Activated T-helper 1 cell treated with anti-CD3 and anti-CD28 coated beads, Interleukin-12 subunit alpha, Interleukin-12 subunit beta, Interleukin-2, Interleukin-4 antibody, amounts not matched to agents 30 ng/mL and 10 ng/mL and 1 ng/mL, durations not matched to agents 14 hours and 24 hours and 36 hours (primary cell): ENCODE data around the gene PRDM16. TPM values are rescaled to one million over a fixed set of nuclear protein-coding genes. Genes with fewer than 3 reads are reported as not detected.

Source experiments
- DNase-seq: peaks from one replicate; pipeline ENCODE4 v3.0.0; 2021; ENCODE audit warnings: low spot score
- H3K27ac Mint-ChIP-seq: one replicate; pipeline ENCODE4 v1.8.0; 2021; ENCODE audit warnings: mild to moderate bottlenecking, mixed read lengths
- H3K27me3 Mint-ChIP-seq: one replicate; pipeline ENCODE4 v1.8.0; 2022; ENCODE audit warnings: mild to moderate bottlenecking, moderate library complexity, mixed read lengths; ENCODE audit not compliant: insufficient read depth
- H3K36me3 Mint-ChIP-seq: one replicate; pipeline ENCODE4 v1.8.0; 2021; ENCODE audit warnings: low read depth, mixed read lengths
- H3K4me1 Mint-ChIP-seq: one replicate; pipeline ENCODE4 v1.8.0; 2021; ENCODE audit warnings: low read depth, mixed read lengths
- H3K4me3 Mint-ChIP-seq: one replicate; pipeline ENCODE4 v1.8.0; 2021; ENCODE audit warnings: mild to moderate bottlenecking, moderate library complexity, mixed read lengths
- H3K9me3 Mint-ChIP-seq: one replicate; pipeline ENCODE4 v1.8.0; 2021; ENCODE audit warnings: mixed read lengths
- intact Hi-C: fragments of 100-400 bp; cut with micrococcal nuclease; formaldehyde crosslinking; loops from one replicate; pipeline ENCODE4 v1.15.1; 2024
- total RNA-seq: library from RNA; stranded (reverse); gene quantifications from 2 replicates; pipeline ENCODE4 v1.2.3, GENCODE V29; 2022

PRDM16 gene
- total RNA-seq, 1 donor from 2014 or later, result not detected

DNA sequence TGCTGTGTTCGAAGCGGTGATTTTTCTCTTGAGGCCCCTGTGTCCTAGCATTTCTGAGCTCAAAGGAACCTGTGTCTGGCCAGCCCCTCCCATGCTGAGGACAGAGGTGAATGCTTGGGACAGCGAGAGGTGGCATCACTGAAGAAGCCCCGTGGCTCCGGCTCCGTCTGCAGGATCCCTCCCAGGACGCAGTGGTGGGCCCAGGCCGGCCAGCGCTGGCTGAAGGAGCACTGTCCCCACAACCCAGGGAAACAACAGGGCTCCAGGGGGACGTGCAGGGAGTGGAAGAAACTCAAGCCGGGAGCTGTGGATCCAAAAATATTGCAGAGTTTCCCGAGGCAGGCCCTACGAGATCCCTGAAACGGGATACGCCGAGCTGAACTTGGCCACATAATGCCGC, 221.4 kb downstream of the PRDM16 start:
- intact Hi-C loops, result no loop called here
- Mint-ChIP-seq H3K4me3 (no peak overlapping the region), H3K27me3 (no peaks in the 10 kb centered on the region), H3K9me3 (no peaks in the 10 kb centered on the region), H3K27ac (no peak overlapping the region), H3K4me1 (no peaks in the 10 kb centered on the region), H3K36me3 (no peaks in the 10 kb centered on the region)
- no peak for DNase-seq

DNA sequence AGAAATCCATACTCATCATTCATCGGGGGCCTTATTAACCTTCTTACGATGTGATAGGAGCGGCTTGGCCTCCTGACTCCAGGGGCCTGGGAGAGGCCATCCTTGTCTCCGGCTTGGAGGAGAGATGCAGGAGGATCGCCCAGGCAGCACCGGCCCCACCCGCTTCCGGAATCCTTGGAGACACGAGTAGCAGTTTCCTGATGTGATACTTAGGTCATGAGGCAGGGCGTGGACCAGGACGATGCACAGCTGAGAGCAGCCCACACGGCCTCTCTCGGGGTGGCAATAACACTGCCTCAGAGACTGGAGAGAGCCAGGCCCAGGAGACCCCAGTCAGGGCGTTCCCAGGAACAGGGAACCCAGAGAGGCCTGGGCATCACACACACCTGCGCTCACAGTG, 221.9 kb downstream of the PRDM16 start:
- Mint-ChIP-seq H3K36me3 (no peaks in the 10 kb centered on the region), H3K9me3 (no peaks in the 10 kb centered on the region), H3K27me3 (no peaks in the 10 kb centered on the region), H3K4me1 (no peaks in the 10 kb centered on the region), H3K4me3 (no peak overlapping the region), H3K27ac (no peak overlapping the region)
- intact Hi-C loops, result no loop called here
- no peak for DNase-seq

- no peak for DNase-seq
- Mint-ChIP-seq H3K27ac (no peak overlapping the region), H3K36me3 (no peaks in the 10 kb centered on the region), H3K4me1 (no peaks in the 10 kb centered on the region), H3K9me3 (no peaks in the 10 kb centered on the region), H3K27me3 (no peaks in the 10 kb centered on the region), H3K4me3 (no peak overlapping the region)
- intact Hi-C loops, result no loop called here
Observed at GRCh38 chr1:3292051-3292722, 223.2 kb downstream of the PRDM16 start.

DNA sequence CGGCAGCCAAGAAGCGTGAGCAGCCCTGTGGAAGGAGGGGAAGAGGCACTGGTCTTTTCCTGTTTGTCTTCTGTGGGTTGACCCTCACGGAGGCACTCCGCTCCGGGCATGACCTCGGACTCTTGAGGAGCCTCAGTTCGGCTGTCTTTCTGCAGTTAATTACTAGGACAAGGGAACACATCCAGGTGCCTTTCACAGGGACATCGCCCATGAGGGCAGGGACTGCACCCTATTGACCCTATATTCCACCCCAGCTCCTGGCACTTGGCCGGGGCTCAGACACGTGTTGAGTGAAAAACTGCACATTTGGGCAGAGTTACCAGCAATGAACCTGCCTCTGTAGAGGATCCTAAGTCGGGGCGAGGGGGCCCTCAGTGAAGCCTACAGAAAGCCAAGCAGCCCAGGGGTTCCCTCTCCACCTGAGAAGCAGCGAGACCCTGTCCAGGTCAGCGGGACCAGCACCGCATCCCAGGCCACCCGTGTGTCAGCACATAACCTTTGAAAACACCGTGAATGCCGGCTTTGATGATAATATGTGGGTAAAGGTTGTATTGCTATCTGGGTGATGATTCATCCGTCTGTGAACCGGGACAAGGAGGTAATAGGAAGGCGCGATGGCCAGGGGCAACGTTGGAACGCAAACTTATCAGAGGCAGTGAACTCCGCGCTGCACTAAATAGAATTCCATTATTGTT, 224.0 kb downstream of the PRDM16 start:
- Mint-ChIP-seq H3K36me3 (no peaks in the 10 kb centered on the region), H3K4me1 (no peaks in the 10 kb centered on the region), H3K27me3 (no peaks in the 10 kb centered on the region), H3K27ac (no peak overlapping the region), H3K9me3 (no peaks in the 10 kb centered on the region), H3K4me3 (no peak overlapping the region)
- no peak for DNase-seq
- intact Hi-C loops, result no loop called here

DNA sequence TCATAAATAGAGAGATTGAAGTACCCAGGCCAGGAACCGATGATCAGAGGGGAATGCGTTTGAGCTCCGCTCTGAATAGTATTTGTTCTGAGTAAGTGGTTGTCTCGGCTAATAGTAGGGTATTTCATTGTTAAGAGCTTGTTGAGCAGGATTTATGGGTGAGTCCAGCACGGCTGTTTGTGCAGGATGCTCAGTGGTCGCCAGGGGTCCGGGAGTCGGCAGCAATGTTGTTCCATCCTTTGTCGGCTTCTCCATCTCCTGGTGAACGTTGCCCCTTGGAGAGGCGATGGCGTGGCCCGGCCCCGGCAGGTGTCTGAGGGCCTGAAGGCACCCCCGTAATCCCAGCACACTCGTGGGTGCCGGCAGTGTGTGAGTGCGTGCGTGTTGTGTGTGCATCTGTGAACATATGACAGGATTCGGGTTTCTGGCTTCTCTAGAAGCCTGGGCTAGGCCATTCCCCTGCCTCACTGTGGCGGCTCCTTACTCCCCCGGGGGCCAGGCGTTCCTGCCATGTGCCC, 224.6 kb downstream of the PRDM16 start:
- intact Hi-C loops, result no loop called here
- H3K4me3 Mint-ChIP-seq, result no peak overlapping the region
- H3K27ac Mint-ChIP-seq, result no peak overlapping the region
- H3K9me3 Mint-ChIP-seq, result no peaks in the 10 kb centered on the region
- H3K4me1 Mint-ChIP-seq, result no peaks in the 10 kb centered on the region
- no peak for DNase-seq
- H3K36me3 Mint-ChIP-seq, result no peaks in the 10 kb centered on the region
- no peaks in the 10 kb centered on the region for H3K27me3 Mint-ChIP-seq

GRCh38 chr1:3294450-3294849, 225.4 kb downstream of the PRDM16 start:
- no peaks in the 10 kb centered on the region for H3K27me3 Mint-ChIP-seq
- no peaks in the 10 kb centered on the region for H3K36me3 Mint-ChIP-seq
- H3K27ac Mint-ChIP-seq, result no peak overlapping the region
- DNase-seq, result no peak
- intact Hi-C loops, result no loop called here
- H3K4me3 Mint-ChIP-seq, result no peak overlapping the region
- H3K9me3 Mint-ChIP-seq, result no peaks in the 10 kb centered on the region
- no peaks in the 10 kb centered on the region for H3K4me1 Mint-ChIP-seq

- intact Hi-C loops, result no loop called here
- Mint-ChIP-seq H3K4me1 (no peaks in the 10 kb centered on the region), H3K27ac (no peak overlapping the region), H3K36me3 (no peaks in the 10 kb centered on the region), H3K27me3 (no peaks in the 10 kb centered on the region), H3K9me3 (no peaks in the 10 kb centered on the region), H3K4me3 (no peak overlapping the region)
- DNase-seq, result no peak
Observed at GRCh38 chr1:3295846-3296245, 226.8 kb downstream of the PRDM16 start.

DNA sequence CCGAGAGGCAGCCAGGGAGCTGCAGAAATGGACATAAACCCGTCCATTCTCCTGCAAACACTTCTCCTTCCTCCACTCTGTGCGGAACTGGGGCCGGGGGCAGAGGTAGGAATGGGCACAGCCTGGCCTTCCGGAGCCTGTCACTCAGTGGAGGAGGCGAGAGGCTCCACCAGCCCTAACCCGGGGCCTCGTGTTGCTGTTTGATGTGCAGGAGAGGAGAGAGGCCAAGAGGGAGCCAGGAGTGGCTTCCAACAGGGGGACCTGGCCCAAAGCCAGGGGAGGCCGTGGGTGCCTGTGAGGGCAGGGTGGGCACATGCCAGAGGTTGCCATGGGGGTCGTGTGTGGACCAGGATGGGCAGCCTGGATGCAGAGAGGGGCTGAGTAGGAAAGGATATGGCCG, 227.3 kb downstream of the PRDM16 start:
- H3K27ac Mint-ChIP-seq, result no peak overlapping the region
- no peaks in the 10 kb centered on the region for H3K27me3 Mint-ChIP-seq
- H3K36me3 Mint-ChIP-seq, result no peaks in the 10 kb centered on the region
- no peak overlapping the region for H3K4me3 Mint-ChIP-seq
- no peaks in the 10 kb centered on the region for H3K9me3 Mint-ChIP-seq
- no peaks in the 10 kb centered on the region for H3K4me1 Mint-ChIP-seq
- intact Hi-C loops, result no loop called here
- DNase-seq, result no peak

GRCh38 chr1:3296826-3297225, 227.8 kb downstream of the PRDM16 start:
- Mint-ChIP-seq H3K4me1 (no peaks in the 10 kb centered on the region), H3K27me3 (no peaks in the 10 kb centered on the region), H3K9me3 (no peaks in the 10 kb centered on the region), H3K4me3 (no peak overlapping the region), H3K27ac (no peak overlapping the region), H3K36me3 (no peaks in the 10 kb centered on the region)
- intact Hi-C loops, result no loop called here
- DNase-seq, result no peak

GRCh38 chr1:3297756-3298155, 228.8 kb downstream of the PRDM16 start:
- no peaks in the 10 kb centered on the region for H3K4me1 Mint-ChIP-seq

DNA sequence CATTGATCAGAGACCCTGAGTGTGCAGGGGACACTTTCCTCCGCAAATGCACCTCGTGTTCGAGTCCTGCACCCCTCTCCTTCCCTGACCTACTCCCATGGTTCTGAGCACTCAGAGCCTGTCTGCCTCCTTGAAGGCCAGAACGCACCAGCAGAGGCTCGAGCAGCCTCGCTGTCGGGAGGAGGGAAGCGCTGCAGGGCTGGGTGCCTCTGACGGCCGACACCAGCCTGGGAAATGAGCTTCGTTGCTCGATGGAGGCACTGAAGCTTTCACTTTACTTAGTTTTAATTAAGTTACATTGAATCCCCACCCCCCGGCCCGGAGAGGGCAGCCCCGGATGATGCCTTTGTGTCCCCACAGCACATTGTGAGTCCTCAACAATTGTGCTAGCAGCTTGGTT, 229.2 kb downstream of the PRDM16 start:
- Mint-ChIP-seq H3K36me3 (no peaks in the 10 kb centered on the region), H3K9me3 (no peaks in the 10 kb centered on the region), H3K4me1 (no peaks in the 10 kb centered on the region), H3K4me3 (no peak overlapping the region), H3K27me3 (no peaks in the 10 kb centered on the region), H3K27ac (no peak overlapping the region)
- intact Hi-C loops, result no loop called here
- no peak for DNase-seq

More at GRCh38 chr1:3297756-3298155, 228.8 kb downstream of the PRDM16 start:
- no peaks in the 10 kb centered on the region for H3K27me3 Mint-ChIP-seq
- intact Hi-C loops, result no loop called here
- H3K36me3 Mint-ChIP-seq, result no peaks in the 10 kb centered on the region
- no peaks in the 10 kb centered on the region for H3K9me3 Mint-ChIP-seq
- no peak overlapping the region for H3K27ac Mint-ChIP-seq
- no peak overlapping the region for H3K4me3 Mint-ChIP-seq
- DNase-seq, result no peak

DNA sequence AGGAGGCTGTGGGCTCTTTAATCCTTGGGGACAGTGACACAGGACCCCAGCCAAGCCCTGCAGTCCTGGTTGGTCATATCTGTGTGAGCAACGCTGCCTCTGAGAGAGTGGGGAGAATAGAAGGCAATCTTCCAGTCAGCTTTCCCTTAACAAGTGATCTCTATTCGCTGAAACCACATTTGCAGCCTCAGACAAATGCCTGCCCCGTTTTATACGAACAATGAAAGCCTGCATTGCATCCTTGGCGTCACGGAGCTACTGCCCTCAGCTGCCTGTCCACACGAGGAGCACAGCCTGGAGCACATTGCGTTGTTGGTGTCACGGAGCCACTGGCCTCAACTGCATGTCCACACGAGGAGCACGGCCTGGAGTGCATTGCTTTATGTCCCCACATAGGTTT, 235.2 kb downstream of the PRDM16 start:
- Mint-ChIP-seq H3K27ac (no peak overlapping the region), H3K9me3 (no peaks in the 10 kb centered on the region), H3K4me1 (no peaks in the 10 kb centered on the region), H3K4me3 (no peak overlapping the region), H3K27me3 (no peaks in the 10 kb centered on the region), H3K36me3 (no peaks in the 10 kb centered on the region)
- no peak for DNase-seq
- intact Hi-C loops, result no loop called here

DNA sequence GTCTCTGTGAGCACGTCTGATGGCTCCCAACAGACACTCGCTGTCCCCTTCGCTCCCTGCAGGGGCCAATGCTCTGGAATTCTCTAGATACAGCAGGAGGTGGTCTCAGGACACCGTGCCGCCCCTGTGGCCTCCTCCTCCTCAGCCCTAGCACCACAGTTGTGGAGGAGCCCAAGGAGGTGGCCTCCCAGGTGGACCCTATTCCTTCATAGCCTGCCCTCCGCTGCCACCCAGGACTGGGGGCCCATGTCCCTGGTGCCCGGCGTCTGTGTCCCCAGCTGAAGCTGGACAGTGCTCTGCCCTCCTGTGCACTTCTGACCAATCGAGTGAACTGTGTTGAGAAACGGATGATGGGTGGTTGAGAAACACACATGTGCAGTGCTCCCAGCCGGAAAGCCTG, 235.7 kb downstream of the PRDM16 start:
- Mint-ChIP-seq H3K4me1 (no peaks in the 10 kb centered on the region), H3K36me3 (no peaks in the 10 kb centered on the region), H3K27me3 (no peaks in the 10 kb centered on the region), H3K27ac (no peak overlapping the region), H3K9me3 (no peaks in the 10 kb centered on the region), H3K4me3 (no peak overlapping the region)
- DNase-seq, result no peak
- intact Hi-C loops, result no loop called here
